Prostate gland (tissue), 2 donors: ENCODE measurements around the gene RNF114.

ENCODE experiments used
- CTCF ChIP-seq, 4 experiments: fragments of 200-600 bp in 2 of 4; fragments of 450-650 bp in 2 of 4; sonication (generic) in 2 of 4; IDR thresholded peaks; 1 replicate in 3 of 4; 2 replicates in 1 of 4; pipeline ENCODE4 v1.5.1; 2016 to 2019; ENCODE audit warnings: antibody characterized with exemption in 4 of 4, mild to moderate bottlenecking in 2 of 4, moderate library complexity in 2 of 4
- POLR2A ChIP-seq: fragments of 450-650 bp; IDR thresholded peaks from one replicate; pipeline ENCODE4 v1.6.1; 2016; ENCODE audit warnings: antibody characterized with exemption, mild to moderate bottlenecking
- POLR2AphosphoS5 ChIP-seq: sonication (generic); formaldehyde crosslinking; IDR thresholded peaks from one replicate; pipeline ENCODE4 v1.6.1; 2017; ENCODE audit warnings: antibody characterized with exemption

- TF ChIP-seq CTCF (IDR thresholded peaks at IDR 0.05) (no peak), POLR2A (no peak), POLR2AphosphoS5 (no peak)
Observed at GRCh38 chr20:49999329-49999728, 63.1 kb downstream of the RNF114 start.
